HFFc6 (cell line): Measurements from ENCODE around the gene USP6NL. TPM values are rescaled to one million over a fixed set of nuclear protein-coding genes. Genes with fewer than 3 reads are reported as not detected.

Experiments
- DNase-seq: peaks from one replicate; pipeline ENCODE4 v3.0.0-alpha.2; 2018
- H3K27ac Mint-ChIP-seq: 2 replicates; pipeline ENCODE4 v1.8.0; 2020; ENCODE audit warnings: mild to moderate bottlenecking, mixed read lengths
- H3K27me3 Mint-ChIP-seq: 2 replicates; pipeline ENCODE4 v1.8.0; 2021; ENCODE audit warnings: mild to moderate bottlenecking, moderate library complexity, mixed read lengths; ENCODE audit not compliant: insufficient read depth
- H3K36me3 Mint-ChIP-seq: 2 replicates; pipeline ENCODE4 v1.8.0; 2021; ENCODE audit warnings: low read depth, mixed read lengths
- H3K4me1 Mint-ChIP-seq: 2 replicates; pipeline ENCODE4 v1.8.0; 2020; ENCODE audit warnings: low read depth, mixed read lengths
- H3K4me3 Mint-ChIP-seq: 2 replicates; pipeline ENCODE4 v1.8.0; 2020; ENCODE audit warnings: mild to moderate bottlenecking, moderate library complexity, mixed read lengths
- H3K9me3 Mint-ChIP-seq: 2 replicates; pipeline ENCODE4 v1.8.0; 2020; ENCODE audit warnings: mild to moderate bottlenecking, mixed read lengths
- total RNA-seq, 6 experiments: library from RNA; stranded (reverse); fragmentation: NEBNext Ultra II Directional; extraction: Animal tissue kit (Norgen Biotek cat#: 25700); gene quantifications; 2 replicates in 1 of 6; 3 replicates in 5 of 6; pipeline ENCODE4 v1.2.3, GENCODE V29; 2021
- TF ChIP-seq, protein P1 (sequence below): fragments of 200-600 bp; sonication (generic); IDR thresholded peaks from 2 replicates; pipeline ENCODE4 v1.5.0; 2021; ENCODE audit warnings: antibody characterized with exemption, mild to moderate bottlenecking

The USP6NL gene
- total RNA-seq, 6 experiments from 2014 or later = 9.8 to 13.3 (median 11.8) TPM

DNA sequence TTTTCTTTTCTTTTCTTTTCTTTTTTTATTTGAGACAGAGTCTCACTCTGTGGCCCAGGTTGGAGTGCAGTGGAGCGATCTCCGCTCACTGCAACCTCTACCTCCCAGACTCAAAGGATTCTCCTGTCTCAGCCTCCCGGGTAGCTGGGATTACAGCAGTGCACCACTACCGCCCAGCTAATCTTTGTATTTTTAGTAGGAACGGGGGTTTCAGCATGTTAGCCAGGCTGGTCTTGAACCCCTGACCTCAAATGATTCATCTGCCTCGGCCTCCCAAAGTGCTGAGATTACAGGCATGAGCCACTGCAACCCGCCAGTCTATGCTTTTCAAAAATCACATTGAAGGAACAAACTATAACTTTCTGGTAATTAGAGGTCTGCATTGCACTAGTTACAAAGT, 2.4 kb downstream of the USP6NL start:
- H3K27me3 Mint-ChIP-seq = no peaks in the 10 kb centered on the region
- H3K4me1 Mint-ChIP-seq = peaks cover 41% of the 10 kb centered on the region
- no peak overlapping the region for H3K4me3 Mint-ChIP-seq
- no peak overlapping the region for H3K27ac Mint-ChIP-seq
- no peak for DNase-seq
- TF ChIP-seq, protein P1, sequence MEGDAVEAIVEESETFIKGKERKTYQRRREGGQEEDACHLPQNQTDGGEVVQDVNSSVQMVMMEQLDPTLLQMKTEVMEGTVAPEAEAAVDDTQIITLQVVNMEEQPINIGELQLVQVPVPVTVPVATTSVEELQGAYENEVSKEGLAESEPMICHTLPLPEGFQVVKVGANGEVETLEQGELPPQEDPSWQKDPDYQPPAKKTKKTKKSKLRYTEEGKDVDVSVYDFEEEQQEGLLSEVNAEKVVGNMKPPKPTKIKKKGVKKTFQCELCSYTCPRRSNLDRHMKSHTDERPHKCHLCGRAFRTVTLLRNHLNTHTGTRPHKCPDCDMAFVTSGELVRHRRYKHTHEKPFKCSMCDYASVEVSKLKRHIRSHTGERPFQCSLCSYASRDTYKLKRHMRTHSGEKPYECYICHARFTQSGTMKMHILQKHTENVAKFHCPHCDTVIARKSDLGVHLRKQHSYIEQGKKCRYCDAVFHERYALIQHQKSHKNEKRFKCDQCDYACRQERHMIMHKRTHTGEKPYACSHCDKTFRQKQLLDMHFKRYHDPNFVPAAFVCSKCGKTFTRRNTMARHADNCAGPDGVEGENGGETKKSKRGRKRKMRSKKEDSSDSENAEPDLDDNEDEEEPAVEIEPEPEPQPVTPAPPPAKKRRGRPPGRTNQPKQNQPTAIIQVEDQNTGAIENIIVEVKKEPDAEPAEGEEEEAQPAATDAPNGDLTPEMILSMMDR = no peak
- no peaks in the 10 kb centered on the region for H3K9me3 Mint-ChIP-seq
- no peaks in the 10 kb centered on the region for H3K36me3 Mint-ChIP-seq

DNA sequence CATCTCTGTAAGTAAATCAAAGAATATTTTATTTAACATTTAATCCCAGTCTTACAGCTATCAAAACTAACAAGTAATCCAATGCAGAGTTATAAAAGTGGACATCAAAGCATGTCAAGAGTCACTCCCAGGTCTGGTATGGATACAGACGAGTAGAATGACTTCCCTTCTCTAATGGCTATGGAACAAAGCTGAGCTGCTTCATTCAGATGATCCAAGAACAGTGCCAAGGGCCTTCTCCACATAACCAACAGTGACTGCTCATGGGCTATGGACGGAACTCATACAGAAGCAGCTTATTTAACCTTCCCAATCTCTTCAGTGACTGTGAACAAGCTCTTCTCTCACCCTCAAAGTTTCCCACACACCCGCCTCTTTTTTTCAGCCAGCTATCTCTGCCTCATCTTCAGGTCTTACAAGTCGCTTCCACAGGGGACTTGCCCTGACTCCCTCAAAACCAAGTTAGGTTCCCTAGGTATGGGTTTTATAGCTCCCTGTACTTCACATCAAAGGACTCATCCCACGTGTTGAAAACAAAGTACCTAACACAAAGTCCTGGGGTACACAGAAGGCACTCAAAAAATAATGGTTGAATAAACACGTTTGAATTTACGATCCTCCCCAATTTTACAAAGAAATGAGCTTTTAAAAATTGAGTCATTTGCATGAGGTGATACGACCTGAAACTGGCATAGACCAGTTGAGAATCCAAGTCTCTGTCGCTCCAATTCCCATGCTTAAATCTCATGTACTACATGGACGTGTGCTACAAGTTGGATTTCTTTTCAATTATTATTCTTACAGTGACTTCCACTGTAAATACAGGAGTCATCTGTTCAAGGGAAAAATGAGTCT, 3.1 kb downstream of the USP6NL start:
- no peak overlapping the region for H3K4me3 Mint-ChIP-seq
- no peaks in the 10 kb centered on the region for H3K9me3 Mint-ChIP-seq
- no peaks in the 10 kb centered on the region for H3K36me3 Mint-ChIP-seq
- H3K27me3 Mint-ChIP-seq = no peaks in the 10 kb centered on the region
- peaks cover 41% of the 10 kb centered on the region for H3K4me1 Mint-ChIP-seq
- no peak for DNase-seq
- no peak overlapping the region for H3K27ac Mint-ChIP-seq
- TF ChIP-seq, protein P1 = no peak

DNA sequence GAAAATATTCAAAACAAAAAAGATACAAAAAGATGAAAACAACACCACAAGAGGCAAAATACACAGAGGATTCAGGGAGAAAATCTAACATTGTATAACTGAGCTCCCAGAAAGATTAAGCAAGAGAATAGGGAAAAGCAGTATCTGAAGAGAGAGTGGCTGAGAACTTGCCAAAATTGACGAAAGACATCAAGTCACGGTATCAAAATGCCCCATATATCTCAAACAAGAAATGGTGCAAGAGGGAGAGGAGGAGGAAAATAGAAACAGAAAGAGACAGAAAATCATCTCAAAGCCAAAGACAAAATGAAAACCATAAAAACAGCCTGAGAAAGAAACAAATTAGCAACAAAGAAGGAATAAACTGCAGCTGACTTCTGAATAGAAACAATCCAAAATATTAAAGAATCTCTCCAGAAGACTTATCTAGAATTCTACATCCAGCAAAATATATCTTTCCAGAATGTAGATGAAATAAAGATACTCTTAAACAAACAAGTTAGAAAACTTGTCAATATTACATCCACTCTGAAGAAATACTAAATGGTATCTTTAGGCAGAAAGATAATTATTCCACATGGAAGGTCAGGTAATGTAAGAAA, 5.5 kb downstream of the USP6NL start:
- H3K4me1 Mint-ChIP-seq = peaks cover 40% of the 10 kb centered on the region
- H3K27ac Mint-ChIP-seq = no peak overlapping the region
- DNase-seq = no peak
- no peaks in the 10 kb centered on the region for H3K36me3 Mint-ChIP-seq
- no peaks in the 10 kb centered on the region for H3K27me3 Mint-ChIP-seq
- TF ChIP-seq, protein P1 = no peak
- no peak overlapping the region for H3K4me3 Mint-ChIP-seq
- no peaks in the 10 kb centered on the region for H3K9me3 Mint-ChIP-seq

DNA sequence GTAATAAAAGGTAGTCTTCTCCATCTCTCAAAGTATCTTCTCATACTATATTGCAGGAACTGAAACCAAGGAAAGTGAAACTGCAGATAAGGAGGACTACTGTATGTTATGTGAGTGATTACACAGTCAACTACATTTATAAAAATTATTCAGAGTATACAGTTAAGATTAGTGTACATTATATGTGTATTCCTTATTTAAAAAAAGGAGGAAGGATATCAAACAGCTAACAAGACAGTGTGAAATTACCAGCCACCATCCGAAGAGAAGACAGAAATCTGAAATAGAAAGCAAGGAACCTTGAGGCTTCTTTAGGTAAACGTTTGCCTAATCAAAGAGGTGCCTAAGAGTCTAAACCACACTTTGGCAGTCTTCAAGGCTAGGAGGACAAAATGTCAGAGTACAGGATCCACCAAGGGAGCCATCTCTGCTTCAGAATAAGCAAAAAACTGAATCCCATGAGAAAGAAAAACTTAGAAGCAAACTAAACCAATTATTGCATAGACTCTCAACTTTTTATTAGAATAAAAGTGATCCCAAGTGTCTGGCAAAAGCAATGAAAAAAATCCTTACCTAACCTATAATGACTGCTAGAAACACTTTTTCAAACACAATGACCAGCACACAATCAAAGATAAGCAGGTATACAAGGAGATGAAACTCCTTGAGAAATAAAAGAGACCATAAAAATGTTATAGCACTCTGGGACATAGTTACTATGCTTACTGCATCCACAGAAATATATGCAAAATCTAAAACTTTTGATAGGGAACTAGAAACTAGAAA, 6.4 kb downstream of the USP6NL start:
- Mint-ChIP-seq H3K9me3 (no peaks in the 10 kb centered on the region), H3K27me3 (no peaks in the 10 kb centered on the region), H3K4me1 (peaks cover 37% of the 10 kb centered on the region), H3K36me3 (no peaks in the 10 kb centered on the region), H3K27ac (no peak overlapping the region), H3K4me3 (peak overlapping the region; percentile 29; the same call in 1 of the 2 replicates)
- TF ChIP-seq, protein P1 = no peak
- DNase-seq = no peak

DNA sequence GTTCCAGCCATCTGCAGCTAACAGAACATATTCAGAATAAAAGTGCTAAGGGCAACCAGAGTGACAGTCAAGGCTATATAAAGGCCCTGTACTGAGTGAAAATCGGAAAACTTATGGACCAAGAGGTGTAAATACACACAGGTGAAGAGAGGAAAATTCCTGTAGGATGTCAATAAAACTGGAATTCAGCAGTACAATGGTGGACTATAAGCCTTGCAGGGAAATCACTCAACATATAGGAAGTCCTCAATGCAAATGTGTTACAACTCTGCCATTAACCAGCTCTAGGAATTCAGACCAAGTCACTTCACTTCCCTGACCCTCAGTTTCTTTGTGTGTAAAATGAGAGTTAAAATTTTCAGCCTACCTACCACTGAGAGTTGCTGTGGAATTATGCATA, 7.7 kb downstream of the USP6NL start:
- no peak overlapping the region for H3K27ac Mint-ChIP-seq
- no peaks in the 10 kb centered on the region for H3K9me3 Mint-ChIP-seq
- no peaks in the 10 kb centered on the region for H3K36me3 Mint-ChIP-seq
- no peak for DNase-seq
- TF ChIP-seq, protein P1 = no peak
- H3K4me3 Mint-ChIP-seq = no peak overlapping the region
- no peaks in the 10 kb centered on the region for H3K27me3 Mint-ChIP-seq
- H3K4me1 Mint-ChIP-seq = peaks cover 24% of the 10 kb centered on the region
